ENCODE data around the gene PPP1R18. TPM values are rescaled to one million over a fixed set of nuclear protein-coding genes. Genes with fewer than 3 reads are reported as not detected.
"Not testable (repeated sequence)": the region's sequence is repeated elsewhere in the genome, so short reads cannot be mapped to it uniquely, and the experiment has no call there.

PPP1R18 gene
- total RNA-seq, 1 donor from 2014 or later: 78.5 TPM

DNA sequence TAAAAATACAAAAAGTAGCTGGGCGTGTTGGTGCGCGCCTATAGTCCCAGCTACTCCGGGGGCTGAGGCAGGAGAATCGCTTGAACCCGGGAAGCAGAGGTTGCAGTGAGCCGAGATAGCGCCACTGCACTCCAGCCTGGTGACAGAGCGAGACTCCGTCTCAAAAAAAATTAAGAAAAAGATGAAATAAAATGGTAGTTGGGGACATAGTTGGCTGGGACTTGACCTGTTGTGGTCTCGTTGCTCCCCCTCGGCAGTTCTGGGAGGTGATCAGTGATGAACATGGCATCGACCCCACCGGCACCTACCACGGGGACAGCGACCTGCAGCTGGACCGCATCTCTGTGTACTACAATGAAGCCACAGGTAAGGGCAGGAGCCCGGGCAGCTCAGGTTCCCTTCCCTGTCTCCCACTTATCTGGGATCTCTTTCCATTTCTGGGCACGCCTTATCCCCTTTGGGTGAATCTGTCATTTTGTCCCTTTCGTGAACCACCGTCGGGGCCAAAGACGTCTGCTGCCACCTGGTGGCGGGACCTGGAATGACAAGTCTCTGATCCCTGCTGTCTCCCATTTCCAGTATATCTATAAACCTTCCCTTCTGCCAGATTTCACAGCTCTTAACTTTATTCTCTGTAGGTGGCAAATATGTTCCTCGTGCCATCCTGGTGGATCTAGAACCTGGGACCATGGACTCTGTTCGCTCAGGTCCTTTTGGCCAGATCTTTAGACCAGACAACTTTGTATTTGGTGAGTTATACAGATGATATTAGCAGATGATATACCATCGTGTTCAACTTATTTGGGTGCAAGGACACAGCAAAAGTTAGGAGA lies 36.1 kb upstream of the PPP1R18 start:
- H3K4me3 ChIP-seq: peak overlapping the region; percentile 93
- TF ChIP-seq, protein P1, sequence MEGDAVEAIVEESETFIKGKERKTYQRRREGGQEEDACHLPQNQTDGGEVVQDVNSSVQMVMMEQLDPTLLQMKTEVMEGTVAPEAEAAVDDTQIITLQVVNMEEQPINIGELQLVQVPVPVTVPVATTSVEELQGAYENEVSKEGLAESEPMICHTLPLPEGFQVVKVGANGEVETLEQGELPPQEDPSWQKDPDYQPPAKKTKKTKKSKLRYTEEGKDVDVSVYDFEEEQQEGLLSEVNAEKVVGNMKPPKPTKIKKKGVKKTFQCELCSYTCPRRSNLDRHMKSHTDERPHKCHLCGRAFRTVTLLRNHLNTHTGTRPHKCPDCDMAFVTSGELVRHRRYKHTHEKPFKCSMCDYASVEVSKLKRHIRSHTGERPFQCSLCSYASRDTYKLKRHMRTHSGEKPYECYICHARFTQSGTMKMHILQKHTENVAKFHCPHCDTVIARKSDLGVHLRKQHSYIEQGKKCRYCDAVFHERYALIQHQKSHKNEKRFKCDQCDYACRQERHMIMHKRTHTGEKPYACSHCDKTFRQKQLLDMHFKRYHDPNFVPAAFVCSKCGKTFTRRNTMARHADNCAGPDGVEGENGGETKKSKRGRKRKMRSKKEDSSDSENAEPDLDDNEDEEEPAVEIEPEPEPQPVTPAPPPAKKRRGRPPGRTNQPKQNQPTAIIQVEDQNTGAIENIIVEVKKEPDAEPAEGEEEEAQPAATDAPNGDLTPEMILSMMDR (IDR thresholded peaks at IDR 0.05): peak; percentile 97
- H3K9me3 ChIP-seq: no peaks in the 10 kb centered on the region
- peaks cover 46% of the 10 kb centered on the region for H3K4me1 ChIP-seq
- ATAC-seq: peak; percentile 28 to 47
- peak; percentile 86 for DNase-seq
- no peaks in the 10 kb centered on the region for H3K27me3 ChIP-seq (ENCODE audit: low read depth)
- intact Hi-C loops (cut with DNase I): loop anchor here (5.0 kb wide), 1 partner anchor 45 kb away; no protein-coding TSS in a partner anchor
- peak overlapping the region; percentile 94 for H3K27ac ChIP-seq
- peaks cover 57% of the 10 kb centered on the region for H3K36me3 ChIP-seq

DNA sequence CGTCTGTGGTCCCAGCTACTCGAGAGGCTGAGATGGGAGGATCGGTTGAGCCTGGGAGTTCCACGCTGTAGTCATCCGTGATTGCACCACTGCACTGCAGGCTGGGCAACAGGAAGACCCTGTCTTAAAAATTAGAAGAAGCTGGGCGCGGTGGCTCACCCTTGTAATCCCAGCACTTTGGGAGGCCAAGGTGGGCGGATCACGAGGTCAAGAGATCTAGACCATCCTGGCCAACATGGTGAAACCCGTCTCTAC lies 35.5 kb upstream of the PPP1R18 start:
- DNase-seq: peak; percentile 69
- H3K4me3 ChIP-seq: peak overlapping the region; percentile 93
- H3K36me3 ChIP-seq: peaks cover 52% of the 10 kb centered on the region
- not testable (repeated sequence) for H3K27me3 ChIP-seq (ENCODE audit: low read depth); H3K9me3 ChIP-seq; ATAC-seq
- H3K4me1 ChIP-seq: peaks cover 46% of the 10 kb centered on the region
- intact Hi-C loops (cut with DNase I): loop anchor here (5.0 kb wide), 1 partner anchor 45 kb away; no protein-coding TSS in a partner anchor
- H3K27ac ChIP-seq: peak overlapping the region; percentile 94

DNA sequence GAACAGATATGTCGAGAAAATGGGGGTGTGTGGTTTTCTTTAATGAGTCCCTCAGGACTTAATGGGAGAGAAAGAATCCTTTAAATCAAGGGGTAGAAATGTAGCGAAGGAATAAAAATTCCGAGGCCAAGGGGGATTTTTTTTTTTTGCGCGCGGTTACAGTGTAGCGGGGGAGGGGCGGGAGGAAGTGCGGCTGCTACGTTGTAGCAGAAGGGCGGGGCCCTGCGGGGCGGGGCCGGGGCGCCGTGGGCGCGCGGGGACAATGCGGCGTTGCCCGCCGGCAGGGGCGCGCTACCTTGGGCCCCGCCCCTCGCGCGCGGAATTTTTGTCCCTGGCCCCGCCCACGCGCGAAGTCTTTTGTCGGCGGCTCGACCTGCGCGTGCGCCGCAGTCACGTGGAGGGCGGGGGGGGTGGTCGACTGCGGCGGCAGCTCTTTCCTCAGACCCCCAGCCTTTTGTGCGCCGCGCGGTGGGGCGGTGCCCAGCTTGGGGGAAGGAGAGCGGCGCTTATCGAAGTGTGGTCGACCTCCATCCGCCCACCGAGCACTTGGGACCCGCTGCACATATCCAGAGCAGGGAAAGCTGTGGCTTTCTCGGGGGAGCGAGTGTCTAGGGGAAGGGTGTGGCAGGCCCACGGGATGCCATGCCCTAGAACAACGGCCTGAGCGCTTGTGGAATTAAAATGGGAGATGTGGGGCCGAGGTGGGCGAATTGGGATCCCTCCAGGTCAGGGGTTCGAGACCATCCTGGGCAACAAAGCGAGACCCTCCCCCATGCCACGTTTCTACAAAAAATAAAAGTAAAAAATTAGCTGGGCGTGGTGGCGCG lies 35.0 kb upstream of the PPP1R18 start:
- no peaks in the 10 kb centered on the region for H3K27me3 ChIP-seq (ENCODE audit: low read depth)
- TF ChIP-seq, protein P1 (IDR thresholded peaks at IDR 0.05): peak; percentile 60
- peaks cover 47% of the 10 kb centered on the region for H3K36me3 ChIP-seq
- peaks cover 50% of the 10 kb centered on the region for H3K4me1 ChIP-seq
- intact Hi-C loops (cut with DNase I): loop anchor here (5.0 kb wide), 1 partner anchor 44 kb away; no protein-coding TSS in a partner anchor
- H3K9me3 ChIP-seq: no peaks in the 10 kb centered on the region
- DNase-seq (peak; percentile 94), ATAC-seq (peak; percentile 85 to 88)
- peak overlapping the region; percentile 93 for H3K4me3 ChIP-seq
- H3K27ac ChIP-seq: peak overlapping the region; percentile 94

DNA sequence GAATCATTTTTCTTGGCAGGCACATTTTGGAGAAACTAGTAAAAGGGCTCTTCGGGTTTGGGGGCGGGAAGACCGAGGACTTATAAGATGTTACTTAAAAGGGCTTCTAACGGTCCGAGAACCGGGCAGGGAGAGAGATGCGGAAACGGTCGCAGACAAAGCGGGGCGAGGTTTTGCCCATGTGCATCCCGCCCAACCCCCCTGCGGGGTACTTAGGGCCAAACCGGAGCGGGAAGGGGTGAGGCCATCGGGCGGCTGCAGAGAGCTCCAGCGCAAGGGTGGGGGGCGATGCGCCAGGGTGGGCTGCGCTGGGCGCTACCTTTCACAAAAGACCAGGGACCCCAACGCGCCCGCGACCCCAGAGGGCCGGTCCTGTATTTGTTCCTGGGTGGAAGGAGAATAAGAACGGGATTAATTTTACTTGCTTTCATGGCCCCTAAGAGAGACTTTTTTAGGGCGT lies 34.3 kb upstream of the PPP1R18 start:
- ATAC-seq: peak; percentile 37 to 42
- DNase-seq: peak; percentile 86
- Histone ChIP-seq H3K4me1 (peaks cover 54% of the 10 kb centered on the region), H3K27ac (peak overlapping the region; percentile 94), H3K27me3 (ENCODE audit: low read depth) (no peaks in the 10 kb centered on the region), H3K9me3 (no peaks in the 10 kb centered on the region), H3K36me3 (peaks cover 40% of the 10 kb centered on the region), H3K4me3 (peak overlapping the region; percentile 93)
- intact Hi-C loops (cut with DNase I): loop anchor here (5.0 kb wide), 1 partner anchor 43 kb away; no protein-coding TSS in a partner anchor
- TF ChIP-seq, protein P1 (IDR thresholded peaks at IDR 0.05): no peak

DNA sequence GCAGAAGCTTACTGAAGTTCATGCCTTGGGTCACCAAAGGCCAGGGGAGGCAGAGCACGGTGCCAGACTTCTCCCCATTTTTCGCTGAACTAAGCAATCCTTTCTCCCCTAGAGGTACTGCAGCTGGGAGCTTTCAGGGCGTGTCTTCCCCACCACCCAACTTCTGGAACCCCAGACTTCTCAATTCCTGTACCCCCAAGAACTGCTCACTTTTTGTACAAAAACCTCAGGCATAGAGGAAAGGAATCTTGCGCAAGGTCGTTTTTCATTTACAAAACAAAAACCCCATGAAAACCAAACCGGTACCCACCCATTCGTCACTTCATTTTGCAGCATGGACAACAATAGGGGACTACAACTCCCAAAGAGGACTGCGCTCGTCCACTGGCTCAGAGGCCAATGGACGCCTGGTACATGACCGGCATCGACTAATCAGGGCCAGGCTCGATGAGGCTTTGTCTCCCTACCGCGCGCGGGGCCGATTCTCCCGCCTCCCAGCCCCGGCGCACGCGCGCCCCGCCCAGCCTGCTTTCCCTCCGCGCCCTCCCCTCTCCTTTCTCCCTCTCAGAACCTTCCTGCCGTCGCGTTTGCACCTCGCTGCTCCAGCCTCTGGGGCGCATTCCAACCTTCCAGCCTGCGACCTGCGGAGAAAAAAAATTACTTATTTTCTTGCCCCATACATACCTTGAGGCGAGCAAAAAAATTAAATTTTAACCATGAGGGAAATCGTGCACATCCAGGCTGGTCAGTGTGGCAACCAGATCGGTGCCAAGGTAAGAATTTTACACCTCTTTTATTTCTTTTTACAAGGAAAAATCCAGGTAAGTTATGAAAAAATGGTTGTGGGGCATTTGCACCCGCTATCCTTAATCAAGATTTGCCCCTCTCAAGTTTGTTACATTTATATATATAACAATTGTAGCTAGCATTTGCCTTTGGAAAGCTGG lies 33.6 kb upstream of the PPP1R18 start, which contains the start of gene TUBB:
Gene TUBB (plus strand): TSS at position 562 of the 947 bp plus-strand sequence. CDS start 155 bp downstream, at position 717.
- H3K9me3 ChIP-seq: no peaks in the 10 kb centered on the region
- H3K27ac ChIP-seq: peak within 1 kb of the TSS; percentile 94
- H3K36me3 ChIP-seq: peaks cover 36% of the 10 kb centered on the region
- intact Hi-C loops (cut with DNase I): loop anchor here (5.0 kb wide), 1 partner anchor 43 kb away; no protein-coding TSS in a partner anchor
- peak; percentile 98 for DNase-seq
- TF ChIP-seq, protein P1 (IDR thresholded peaks at IDR 0.05): no peak
- ATAC-seq: peak; percentile 83 to 88
- peaks cover 54% of the 10 kb centered on the region for H3K4me1 ChIP-seq
- H3K4me3 ChIP-seq: peak within 1 kb of the TSS; percentile 93
- no peaks in the 10 kb centered on the region for H3K27me3 ChIP-seq (ENCODE audit: low read depth)

Data from lower lobe of right lung (tissue), 2 donors.